Esophagus squamous epithelium (tissue), 4 donors: ENCODE measurements around the gene C11orf97.

Source experiments
- POLR2A ChIP-seq, 4 donors: fragments of 450-650 bp; IDR thresholded peaks; one replicate each; pipeline ENCODE4 v1.6.1; 2017; ENCODE audit warnings: antibody characterized with exemption in 4 of 4, mild to moderate bottlenecking in 4 of 4, moderate library complexity in 3 of 4
- TF ChIP-seq, protein P1 (sequence below), 6 experiments: fragments of 450-650 bp in 4 of 6; fragments of 200-600 bp in 2 of 6; sonication (generic) in 2 of 6; IDR thresholded peaks; one replicate each; pipeline ENCODE4 v1.5.1; 2016 to 2019; ENCODE audit warnings: antibody characterized with exemption in 6 of 6, mild to moderate bottlenecking in 4 of 6, moderate library complexity in 4 of 6

DNA sequence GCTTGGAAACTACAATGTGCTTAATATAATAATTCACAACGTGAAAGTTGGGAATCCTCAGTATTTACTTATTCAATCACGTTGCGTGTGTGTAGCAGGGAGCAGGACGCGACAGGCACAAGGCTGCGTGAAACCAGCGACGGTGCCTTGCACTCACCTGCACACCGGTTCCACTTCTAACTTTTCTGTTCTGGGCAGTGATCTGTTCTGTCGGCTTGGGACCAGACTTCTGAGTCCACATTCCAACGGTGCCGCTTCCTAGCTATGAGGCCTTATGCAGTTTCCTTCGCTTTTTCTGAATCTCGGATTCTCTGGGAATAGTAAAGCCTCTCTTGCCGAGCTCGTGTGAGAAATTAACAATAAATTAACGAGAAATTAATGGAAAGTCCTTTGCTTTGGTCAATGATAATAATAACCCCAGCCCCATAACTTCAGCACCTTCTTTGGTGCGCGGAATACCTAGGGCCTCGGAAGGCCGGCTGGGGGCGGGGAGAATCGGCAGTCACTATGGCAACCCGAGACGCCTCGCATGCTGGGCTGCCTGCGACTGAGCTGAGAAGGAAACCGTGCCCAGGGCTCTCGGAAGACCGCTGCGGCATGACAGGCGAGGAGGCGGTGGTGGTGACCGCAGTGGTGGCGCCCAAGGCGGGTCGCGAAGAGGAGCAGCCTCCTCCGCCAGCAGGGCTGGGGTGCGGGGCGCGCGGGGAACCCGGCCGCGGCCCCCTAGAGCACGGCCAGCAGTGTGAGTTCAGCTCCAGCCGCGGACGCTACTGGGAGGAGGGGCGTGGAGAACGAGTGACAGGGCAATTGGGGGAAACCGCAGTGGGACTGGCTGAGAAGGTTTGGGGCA, at the start of gene C11orf97:
- no peak for TF ChIP-seq POLR2A (IDR thresholded peaks at IDR 0.05)
- TF ChIP-seq, protein P1, sequence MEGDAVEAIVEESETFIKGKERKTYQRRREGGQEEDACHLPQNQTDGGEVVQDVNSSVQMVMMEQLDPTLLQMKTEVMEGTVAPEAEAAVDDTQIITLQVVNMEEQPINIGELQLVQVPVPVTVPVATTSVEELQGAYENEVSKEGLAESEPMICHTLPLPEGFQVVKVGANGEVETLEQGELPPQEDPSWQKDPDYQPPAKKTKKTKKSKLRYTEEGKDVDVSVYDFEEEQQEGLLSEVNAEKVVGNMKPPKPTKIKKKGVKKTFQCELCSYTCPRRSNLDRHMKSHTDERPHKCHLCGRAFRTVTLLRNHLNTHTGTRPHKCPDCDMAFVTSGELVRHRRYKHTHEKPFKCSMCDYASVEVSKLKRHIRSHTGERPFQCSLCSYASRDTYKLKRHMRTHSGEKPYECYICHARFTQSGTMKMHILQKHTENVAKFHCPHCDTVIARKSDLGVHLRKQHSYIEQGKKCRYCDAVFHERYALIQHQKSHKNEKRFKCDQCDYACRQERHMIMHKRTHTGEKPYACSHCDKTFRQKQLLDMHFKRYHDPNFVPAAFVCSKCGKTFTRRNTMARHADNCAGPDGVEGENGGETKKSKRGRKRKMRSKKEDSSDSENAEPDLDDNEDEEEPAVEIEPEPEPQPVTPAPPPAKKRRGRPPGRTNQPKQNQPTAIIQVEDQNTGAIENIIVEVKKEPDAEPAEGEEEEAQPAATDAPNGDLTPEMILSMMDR (IDR thresholded peaks at IDR 0.05): no peak
